HS-5 (cell line): ENCODE data around the gene TK2.
"Not testable (repeated sequence)": the region's sequence is repeated elsewhere in the genome, so short reads cannot be mapped to it uniquely, and the experiment has no call there.

ENCODE experiments used
- DNase-seq: peaks from one replicate; pipeline ENCODE4 v3.0.0-alpha.2; 2012; ENCODE audit warnings: low read depth

TK2 gene

DNA sequence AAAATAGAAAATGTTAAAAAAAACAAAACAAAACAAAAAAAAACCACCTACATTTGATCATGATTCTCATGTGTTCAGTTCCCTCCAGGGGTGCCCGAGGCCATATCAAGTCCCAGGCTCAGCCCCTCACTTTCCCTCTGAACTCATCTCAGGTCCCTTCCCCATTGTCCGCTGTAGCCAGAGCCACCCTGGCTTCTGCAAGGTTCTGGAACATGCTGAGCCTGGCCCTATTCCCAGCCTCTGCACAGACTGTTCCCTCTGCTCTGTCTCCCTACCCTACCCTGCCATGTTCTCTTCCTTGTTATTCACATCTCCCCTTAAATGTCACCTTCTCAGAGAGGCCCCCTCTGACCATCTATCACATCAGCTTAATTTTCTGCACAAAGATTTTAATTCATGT lies 46.9 kb downstream of the TK2 start:
- no peak for DNase-seq

GRCh38 chr16:66502020-66502913 lies 47.7 kb downstream of the TK2 start:
- DNase-seq = no peak

DNA sequence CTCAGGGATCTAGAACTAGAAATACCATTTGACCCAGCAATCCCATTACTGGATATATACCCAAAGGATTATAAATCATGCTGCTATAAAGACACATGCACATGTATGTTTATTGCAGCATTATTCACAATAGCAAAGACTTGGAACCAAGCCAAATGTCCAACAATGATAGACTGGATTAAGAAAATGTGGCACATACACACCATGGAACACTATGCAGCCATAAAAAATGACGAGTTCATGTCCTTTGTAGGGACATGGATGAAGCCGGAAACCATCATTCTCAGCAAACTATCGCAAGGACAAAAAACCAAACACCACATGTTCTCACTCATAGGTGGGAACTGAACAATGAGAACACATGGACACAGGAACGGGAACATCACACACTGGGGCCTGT lies 48.4 kb downstream of the TK2 start:
- DNase-seq = not testable (repeated sequence)

DNA sequence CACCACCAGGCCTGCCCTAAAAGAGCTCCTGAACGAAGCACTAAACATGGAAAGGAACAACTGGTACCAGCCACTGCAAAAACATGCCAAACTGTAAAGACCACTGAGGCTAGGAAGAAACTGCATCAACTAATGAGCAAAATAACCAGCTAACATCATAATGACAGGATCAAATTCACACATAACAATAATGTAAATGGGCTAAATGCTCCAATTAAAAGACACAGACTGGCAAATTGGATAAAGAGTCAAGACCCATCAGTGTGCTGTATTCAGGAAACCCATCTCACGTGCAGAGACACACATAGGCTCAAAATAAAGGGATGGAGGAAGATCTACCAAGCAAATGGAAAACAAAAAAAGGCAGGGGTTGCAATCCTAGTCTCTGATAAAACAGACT lies 52.0 kb downstream of the TK2 start:
- not testable (repeated sequence) for DNase-seq

DNA sequence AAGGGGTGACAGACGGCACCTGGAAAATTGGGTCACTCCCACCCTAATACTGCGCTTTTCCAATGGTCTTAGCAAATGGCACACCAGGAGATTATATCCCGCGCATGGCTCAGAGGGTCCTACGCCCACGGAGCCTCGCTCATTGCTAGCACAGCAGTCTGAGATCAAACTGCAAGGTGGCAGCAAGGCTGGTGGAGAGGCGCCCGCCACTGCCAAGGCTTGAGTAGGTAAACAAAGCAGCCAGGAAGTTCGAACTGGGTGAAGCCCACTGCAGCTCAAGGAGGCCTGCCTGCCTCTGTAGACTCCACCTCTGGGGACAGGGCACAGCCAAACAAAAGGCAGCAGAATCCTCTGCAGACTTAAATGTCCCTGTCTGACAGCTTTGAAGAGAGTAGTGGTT lies 53.7 kb downstream of the TK2 start:
- not testable (repeated sequence) for DNase-seq

- DNase-seq = no peak
Observed at GRCh38 chr16:66495440-66495839, 54.5 kb downstream of the TK2 start.

- no peak for DNase-seq
Observed at GRCh38 chr16:66494916-66495315, 55.0 kb downstream of the TK2 start.

DNA sequence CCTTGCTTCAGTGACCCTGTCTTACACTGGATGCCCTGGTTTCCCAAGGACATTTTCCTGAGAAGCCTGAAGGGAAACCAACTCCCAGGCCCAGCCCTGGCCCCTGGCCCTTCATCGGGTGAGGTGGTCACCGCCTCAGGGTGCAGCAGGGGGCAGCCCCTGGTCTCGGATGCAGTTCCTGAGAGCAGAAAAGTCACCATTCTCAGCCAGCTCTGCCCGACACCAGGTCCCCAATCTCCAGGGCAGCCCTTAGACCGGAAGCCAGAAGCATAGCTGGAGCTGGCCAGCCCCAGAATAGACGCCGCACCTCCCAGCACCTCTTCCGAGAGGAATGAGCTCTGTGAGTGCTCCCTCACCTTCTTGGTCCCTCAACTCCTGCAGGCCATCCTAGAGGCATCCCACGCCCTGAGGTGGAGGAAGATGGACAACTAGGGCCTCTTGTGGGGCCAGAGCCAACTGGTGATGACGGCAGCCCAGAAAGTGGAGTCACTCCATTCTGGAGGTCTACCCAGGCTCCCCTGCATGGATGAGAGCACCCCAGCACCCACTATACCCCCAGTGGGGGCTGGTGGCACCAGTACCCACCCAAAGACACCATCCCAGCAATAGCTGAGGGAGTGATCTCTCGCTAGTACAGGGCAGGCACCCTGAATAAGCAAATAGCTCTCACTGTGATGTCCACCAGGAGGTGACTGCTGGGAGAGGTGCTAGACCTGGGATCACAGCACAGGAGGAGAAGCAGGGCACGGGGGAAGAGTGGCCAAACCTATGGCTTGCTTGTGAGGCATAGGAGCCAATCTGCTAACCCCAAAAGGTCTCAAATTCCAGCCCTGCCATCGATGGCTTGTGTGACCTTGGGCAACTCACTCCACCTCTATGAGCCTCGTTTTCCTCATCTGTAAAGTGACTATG lies 56.2 kb downstream of the TK2 start:
- DNase-seq = no peak

DNA sequence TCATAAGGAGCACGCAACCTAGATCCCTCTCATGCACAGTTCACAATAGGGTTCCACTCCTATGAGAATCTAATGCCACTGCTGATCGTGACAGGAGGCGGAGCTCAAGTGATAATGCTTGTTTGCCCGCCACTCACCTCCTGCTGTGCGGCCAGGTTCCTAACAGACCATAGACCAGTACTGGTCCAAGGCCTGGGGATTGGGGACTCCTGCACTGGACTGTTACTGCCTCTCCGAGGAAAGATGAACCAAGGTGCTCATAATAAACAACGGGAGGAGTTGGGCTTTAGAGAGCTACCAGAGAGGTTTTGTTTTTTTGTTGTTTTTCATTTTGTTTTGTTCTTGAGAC lies 58.2 kb downstream of the TK2 start:
- DNase-seq = no peak

GRCh38 chr16:66490774-66491715 lies 58.9 kb downstream of the TK2 start:
- DNase-seq = no peak

DNA sequence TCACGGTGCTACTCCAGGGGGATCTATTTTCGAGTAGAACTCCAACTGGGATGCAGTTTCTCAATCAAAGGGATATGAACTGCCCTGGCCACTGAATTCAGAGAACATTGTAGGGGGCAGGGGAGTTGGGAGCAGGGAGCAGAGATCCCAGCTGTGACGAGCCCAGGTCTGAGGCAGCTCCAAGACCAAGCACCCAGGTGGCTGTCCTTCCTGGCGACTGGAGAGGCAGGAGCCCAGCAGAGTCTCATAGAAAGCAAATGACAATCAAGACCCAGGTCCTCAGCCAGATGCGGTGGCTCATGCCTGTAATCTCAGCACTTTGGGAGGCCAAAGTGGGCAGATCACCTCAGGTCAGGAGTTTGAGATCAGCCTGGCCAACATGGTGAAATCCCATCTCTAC lies 60.1 kb downstream of the TK2 start:
- DNase-seq = no peak

DNA sequence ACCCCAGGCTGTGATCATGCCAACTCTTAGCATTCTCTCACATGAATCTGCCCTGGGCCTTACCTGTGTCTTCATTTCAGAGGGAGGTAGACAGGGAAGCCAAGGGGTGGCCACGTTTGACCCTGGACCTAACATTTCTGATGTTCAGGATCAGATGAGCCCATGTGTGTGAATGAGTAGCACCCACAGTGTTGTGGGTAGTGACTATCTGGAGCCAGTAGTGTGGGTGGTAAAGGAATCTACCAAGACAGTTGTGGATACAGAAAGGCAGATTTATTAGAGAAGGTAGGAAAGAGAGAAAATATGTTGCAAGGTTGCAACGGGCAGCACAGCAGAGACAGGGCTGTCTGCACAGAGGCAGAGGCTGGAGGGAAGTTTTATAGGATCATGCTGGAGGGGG lies 60.5 kb downstream of the TK2 start:
- DNase-seq = no peak

GRCh38 chr16:66488505-66488904 lies 61.4 kb downstream of the TK2 start:
- no peak for DNase-seq

GRCh38 chr16:66487580-66488275 lies 62.2 kb downstream of the TK2 start:
- DNase-seq = no peak

DNA sequence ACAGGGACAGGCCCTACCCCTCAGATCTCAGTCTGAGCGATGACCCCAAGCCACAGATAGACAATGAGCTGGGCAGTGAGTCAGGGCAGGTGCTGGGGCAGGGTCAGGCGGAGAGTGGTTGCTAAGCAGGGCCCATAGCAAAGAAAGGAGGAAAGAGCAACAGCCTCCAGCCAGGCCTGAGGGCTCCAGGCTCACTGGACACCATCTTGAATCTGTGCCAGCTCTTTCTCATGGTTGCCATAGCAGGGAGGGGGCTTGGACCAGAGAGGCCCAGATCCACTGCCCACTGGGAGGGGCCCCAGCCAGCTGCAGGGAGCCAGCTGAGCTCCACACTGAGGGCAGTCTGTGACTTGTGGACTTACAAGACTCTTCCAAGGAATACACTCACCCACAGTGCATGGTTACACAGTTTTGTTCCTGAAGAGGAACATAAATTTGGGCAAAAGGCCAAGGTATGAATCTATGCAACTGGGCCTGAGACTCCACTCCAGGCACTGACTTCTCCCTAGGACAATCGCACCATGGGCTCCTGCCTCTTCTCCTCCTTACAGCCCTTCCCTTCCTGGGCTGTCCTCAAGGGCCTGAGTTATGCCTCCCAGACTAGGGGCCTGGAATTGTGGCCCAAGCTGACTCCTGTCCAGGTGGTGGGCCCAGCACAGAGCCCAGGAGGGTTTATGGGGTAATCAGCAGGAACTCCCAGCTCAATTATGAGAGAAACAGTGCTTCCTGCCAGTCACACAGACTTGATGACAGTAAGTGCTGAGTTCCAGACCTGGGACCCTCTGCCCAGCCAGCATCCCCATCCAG lies 62.9 kb downstream of the TK2 start:
- DNase-seq = no peak

DNA sequence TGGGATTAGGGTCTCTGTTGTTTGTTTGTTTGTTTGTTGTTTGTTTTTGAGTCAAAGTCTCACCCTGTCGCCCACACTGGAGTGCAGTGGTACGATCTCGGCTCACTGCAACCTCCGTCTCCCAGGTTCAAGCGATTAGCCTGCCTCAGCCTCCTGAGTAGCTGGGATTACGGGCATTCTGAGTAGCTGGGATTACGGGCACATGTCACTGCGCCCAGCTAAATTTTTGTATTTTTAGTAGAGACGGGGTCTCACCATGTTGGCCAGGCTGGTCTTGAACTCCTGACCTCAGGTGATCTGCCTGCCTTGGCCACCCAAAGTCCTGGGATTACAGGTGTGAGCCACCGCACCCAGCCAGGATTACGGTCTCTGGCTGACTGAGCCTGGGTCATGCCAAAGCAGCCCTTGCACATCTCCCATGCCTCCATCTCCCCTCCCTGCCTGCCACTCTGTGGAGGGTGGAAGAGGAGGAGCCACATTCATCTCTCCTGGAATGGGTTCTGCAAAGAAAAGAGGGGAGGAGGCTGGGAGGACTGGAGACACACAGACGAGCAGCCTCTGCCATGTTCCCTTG lies 63.6 kb downstream of the TK2 start:
- no peak for DNase-seq

GRCh38 chr16:66485376-66485775 lies 64.5 kb downstream of the TK2 start:
- no peak for DNase-seq

GRCh38 chr16:66484453-66485213 lies 65.3 kb downstream of the TK2 start:
- no peak for DNase-seq

- no peak for DNase-seq
Observed at GRCh38 chr16:66483689-66484452, 66.1 kb downstream of the TK2 start.
